Nephron (organoid): ENCODE results near the gene TOGARAM2.

Source experiments
- H3K27ac Mint-ChIP-seq, 3 experiments: 2 replicates each; pipeline ENCODE4 v1.8.0; 2020; ENCODE audit warnings: mixed read lengths in 3 of 3, mild to moderate bottlenecking in 2 of 3, moderate library complexity in 1 of 3
- H3K27me3 Mint-ChIP-seq: 2 replicates; pipeline ENCODE4 v1.8.0; 2021; ENCODE audit warnings: low read depth, mild to moderate bottlenecking, moderate library complexity, mixed read lengths
- H3K36me3 Mint-ChIP-seq: 2 replicates; pipeline ENCODE4 v1.8.0; 2020; ENCODE audit warnings: low read depth, mixed read lengths
- H3K4me1 Mint-ChIP-seq: 2 replicates; pipeline ENCODE4 v1.8.0; 2020; ENCODE audit warnings: mixed read lengths
- H3K4me3 Mint-ChIP-seq, 3 experiments: 2 replicates each; pipeline ENCODE4 v1.8.0; 2020; ENCODE audit warnings: mild to moderate bottlenecking in 3 of 3, mixed read lengths in 3 of 3, moderate library complexity in 2 of 3
- H3K9me3 Mint-ChIP-seq: 2 replicates; pipeline ENCODE4 v1.8.0; 2020; ENCODE audit warnings: mixed read lengths
- TF ChIP-seq, protein P1 (sequence below), 3 experiments: fragments of 200-600 bp; sonication (generic); IDR thresholded peaks; one replicate each; pipeline ENCODE4 v1.5.0; 2021; ENCODE audit warnings: antibody characterized with exemption in 3 of 3; ENCODE audit not compliant: unreplicated experiment in 3 of 3

The TOGARAM2 gene

GRCh38 chr2:28981016-28981441 lies at the start of gene TOGARAM2:
TSS of gene TOGARAM2 (plus strand) at chr2:28981298. CDS start at chr2:28994835, 13,537 bp downstream.
- Mint-ChIP-seq H3K4me3 (no peak within 1 kb of the TSS), H3K9me3 (peaks cover 2% of the 10 kb centered on the region), H3K36me3 (no peaks in the 10 kb centered on the region), H3K4me1 (peaks cover 13% of the 10 kb centered on the region), H3K27me3 (peaks cover 17% of the 10 kb centered on the region), H3K27ac (peak within 1 kb of the TSS in 2 of 3 experiments; percentile 23 to 56)
- TF ChIP-seq, protein P1, sequence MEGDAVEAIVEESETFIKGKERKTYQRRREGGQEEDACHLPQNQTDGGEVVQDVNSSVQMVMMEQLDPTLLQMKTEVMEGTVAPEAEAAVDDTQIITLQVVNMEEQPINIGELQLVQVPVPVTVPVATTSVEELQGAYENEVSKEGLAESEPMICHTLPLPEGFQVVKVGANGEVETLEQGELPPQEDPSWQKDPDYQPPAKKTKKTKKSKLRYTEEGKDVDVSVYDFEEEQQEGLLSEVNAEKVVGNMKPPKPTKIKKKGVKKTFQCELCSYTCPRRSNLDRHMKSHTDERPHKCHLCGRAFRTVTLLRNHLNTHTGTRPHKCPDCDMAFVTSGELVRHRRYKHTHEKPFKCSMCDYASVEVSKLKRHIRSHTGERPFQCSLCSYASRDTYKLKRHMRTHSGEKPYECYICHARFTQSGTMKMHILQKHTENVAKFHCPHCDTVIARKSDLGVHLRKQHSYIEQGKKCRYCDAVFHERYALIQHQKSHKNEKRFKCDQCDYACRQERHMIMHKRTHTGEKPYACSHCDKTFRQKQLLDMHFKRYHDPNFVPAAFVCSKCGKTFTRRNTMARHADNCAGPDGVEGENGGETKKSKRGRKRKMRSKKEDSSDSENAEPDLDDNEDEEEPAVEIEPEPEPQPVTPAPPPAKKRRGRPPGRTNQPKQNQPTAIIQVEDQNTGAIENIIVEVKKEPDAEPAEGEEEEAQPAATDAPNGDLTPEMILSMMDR (IDR thresholded peaks at IDR 0.05; ENCODE audit: unreplicated experiment in 3 of 3) = no peak

DNA sequence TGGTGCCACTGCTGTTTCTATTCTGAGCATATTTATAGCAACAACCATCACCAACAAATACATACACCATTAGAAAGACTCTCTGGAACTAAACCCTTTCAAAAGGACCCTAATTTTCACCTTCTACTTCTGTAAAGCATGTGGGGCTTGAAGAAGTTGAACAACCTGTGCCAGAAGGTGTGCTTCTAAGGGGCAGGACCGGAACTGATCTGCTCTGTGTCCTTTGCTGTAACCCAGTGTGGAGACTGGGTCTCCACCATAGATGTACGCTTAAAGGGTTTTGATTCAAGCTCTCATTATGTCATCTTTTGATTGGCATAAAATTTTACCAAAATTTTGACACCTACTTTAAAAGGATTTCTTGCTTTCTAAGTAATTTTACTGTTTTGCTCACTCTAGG lies 46.3 kb upstream of the TOGARAM2 start:
- Mint-ChIP-seq H3K36me3 (peaks cover 60% of the 10 kb centered on the region), H3K4me3 (no peak overlapping the region), H3K9me3 (no peaks in the 10 kb centered on the region), H3K4me1 (no peaks in the 10 kb centered on the region), H3K27ac (no peak overlapping the region), H3K27me3 (no peaks in the 10 kb centered on the region)
- TF ChIP-seq, protein P1 (IDR thresholded peaks at IDR 0.05; ENCODE audit: unreplicated experiment in 3 of 3) = no peak

GRCh38 chr2:28941008-28941407 lies 40.1 kb upstream of the TOGARAM2 start:
- no peak overlapping the region for H3K27ac Mint-ChIP-seq
- H3K4me3 Mint-ChIP-seq = no peak overlapping the region
- H3K36me3 Mint-ChIP-seq = peaks cover 84% of the 10 kb centered on the region
- H3K4me1 Mint-ChIP-seq = no peaks in the 10 kb centered on the region
- no peaks in the 10 kb centered on the region for H3K9me3 Mint-ChIP-seq
- no peaks in the 10 kb centered on the region for H3K27me3 Mint-ChIP-seq
- TF ChIP-seq, protein P1 (IDR thresholded peaks at IDR 0.05; ENCODE audit: unreplicated experiment in 3 of 3) = no peak

- H3K4me3 Mint-ChIP-seq = no peak overlapping the region
- TF ChIP-seq, protein P1 (IDR thresholded peaks at IDR 0.05; ENCODE audit: unreplicated experiment in 3 of 3) = no peak
- H3K9me3 Mint-ChIP-seq = peaks cover 13% of the 10 kb centered on the region
- peaks cover 81% of the 10 kb centered on the region for H3K36me3 Mint-ChIP-seq
- H3K4me1 Mint-ChIP-seq = no peaks in the 10 kb centered on the region
- no peaks in the 10 kb centered on the region for H3K27me3 Mint-ChIP-seq
- no peak overlapping the region for H3K27ac Mint-ChIP-seq
These were observed 36.4 kb upstream of the TOGARAM2 start for GRCh38 chr2:28944535-28945248.

- H3K36me3 Mint-ChIP-seq = peaks cover 68% of the 10 kb centered on the region
- no peak overlapping the region for H3K4me3 Mint-ChIP-seq
- no peaks in the 10 kb centered on the region for H3K27me3 Mint-ChIP-seq
- TF ChIP-seq, protein P1 (IDR thresholded peaks at IDR 0.05; ENCODE audit: unreplicated experiment in 3 of 3) = no peak
- no peak overlapping the region for H3K27ac Mint-ChIP-seq
- no peaks in the 10 kb centered on the region for H3K4me1 Mint-ChIP-seq
- H3K9me3 Mint-ChIP-seq = peaks cover 21% of the 10 kb centered on the region
These were observed 32.9 kb upstream of the TOGARAM2 start for GRCh38 chr2:28948160-28948559.

- Mint-ChIP-seq H3K4me3 (no peak overlapping the region), H3K36me3 (peaks cover 58% of the 10 kb centered on the region), H3K27me3 (no peaks in the 10 kb centered on the region), H3K9me3 (peaks cover 21% of the 10 kb centered on the region), H3K4me1 (no peaks in the 10 kb centered on the region), H3K27ac (no peak overlapping the region)
- TF ChIP-seq, protein P1 (IDR thresholded peaks at IDR 0.05; ENCODE audit: unreplicated experiment in 3 of 3) = no peak
These were observed 31.9 kb upstream of the TOGARAM2 start for GRCh38 chr2:28949190-28949589.
